ENCODE results near the gene PADI4. TPM values are rescaled to one million over a fixed set of nuclear protein-coding genes. Genes with fewer than 3 reads are reported as not detected.

PADI4 gene
- total RNA-seq, 1 experiment from 2014 or later: 7.7 TPM

GRCh38 chr1:17335821-17336710 lies 28.1 kb downstream of the PADI4 start:
- Histone ChIP-seq H3K4me2 (no peak overlapping the region), H3K9me3 (ENCODE audit: insufficient read depth, low read depth) (no peaks in the 10 kb centered on the region), H3K27me3 (ENCODE audit: insufficient read depth, low read depth) (no peaks in the 10 kb centered on the region), H3K79me2 (ENCODE audit: low read depth) (no peaks in the 10 kb centered on the region), H3K4me3 (no peak overlapping the region), H3K36me3 (ENCODE audit: low read depth) (no peaks in the 10 kb centered on the region), H3K27ac (no peak overlapping the region), H4K20me1 (ENCODE audit: insufficient read depth) (no peaks in the 10 kb centered on the region), H3F3A (ENCODE audit: insufficient read depth, low read depth) (no peaks in the 10 kb centered on the region), H3K4me1 (replicated peaks; ENCODE audit: insufficient read depth) (no peaks in the 10 kb centered on the region; the same call in 1 of the 2 replicates), H3K9me2 (ENCODE audit: insufficient read depth) (no peaks in the 10 kb centered on the region), H2AFZ (no peak overlapping the region)
- DNase-seq: peak; percentile 55 to 79
- TF ChIP-seq CTCF (conservative IDR thresholded peaks at IDR 0.05) (peak; percentile 86), EZH2 (IDR thresholded peaks at IDR 0.05; ENCODE audit: low read depth) (no peak)
- intact Hi-C loops (cut with micrococcal nuclease; ENCODE audit: unreplicated experiment): loop anchor here (1.0 to 2.0 kb wide), 5 partner anchors 35 to 277 kb away; no protein-coding TSS in a partner anchor
- ChIA-PET CTCF (interaction anchor here (1.5 kb wide), 1 partner anchor 60 kb away, joined by 11 read pairs; no protein-coding TSS in a partner anchor), POLR2A (ENCODE audit: unreplicated experiment) (no interaction called here)
- no TSS peak for BruUV-seq (replicated peaks)

DNA sequence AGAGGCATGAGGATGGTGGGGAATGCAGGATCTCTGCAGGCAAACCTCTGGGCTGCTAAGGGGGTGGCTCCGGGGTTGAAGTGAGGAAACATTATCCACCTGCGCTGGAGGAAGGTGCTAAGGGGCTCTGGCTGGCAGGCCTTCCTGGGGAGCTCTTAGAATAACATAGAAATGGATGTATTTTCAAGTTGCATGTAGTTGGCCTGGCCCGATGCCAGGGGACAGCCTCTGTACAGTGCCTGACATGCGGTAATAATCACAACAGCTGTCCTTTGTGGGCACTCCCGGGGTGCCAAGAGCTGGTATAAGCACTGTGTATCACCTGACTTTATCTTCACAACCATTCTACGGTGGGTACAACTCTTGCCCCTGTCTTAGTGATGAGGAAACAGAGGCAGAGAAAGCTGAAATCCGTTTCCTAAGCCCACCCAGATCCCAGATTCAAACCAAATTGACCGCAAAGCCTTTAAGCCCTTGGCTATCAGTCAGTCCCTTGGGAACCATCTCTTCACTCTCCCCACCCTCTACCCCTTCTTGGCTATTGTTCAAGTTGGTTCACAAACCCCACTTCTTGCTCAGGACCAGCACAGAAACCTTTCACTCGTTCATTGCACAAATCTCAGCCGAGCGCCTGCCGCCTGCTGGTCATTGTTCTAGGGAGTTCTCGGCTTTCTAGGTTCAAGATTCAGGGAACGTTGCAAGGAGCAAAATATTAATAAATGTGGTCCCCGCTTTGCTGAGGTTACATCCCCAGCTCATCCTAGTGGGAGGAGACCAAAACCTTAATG lies 30.9 kb downstream of the PADI4 start:
- no peak overlapping the region for H2AFZ ChIP-seq
- DNase-seq: no peak
- H3K4me2 ChIP-seq: no peak overlapping the region
- intact Hi-C loops (cut with micrococcal nuclease; ENCODE audit: unreplicated experiment): no loop called here
- no peaks in the 10 kb centered on the region for H3F3A ChIP-seq (ENCODE audit: insufficient read depth, low read depth)
- BruUV-seq (replicated peaks): no TSS peak
- POLR2A ChIA-PET (ENCODE audit: unreplicated experiment): no interaction called here
- H3K36me3 ChIP-seq (ENCODE audit: low read depth): no peaks in the 10 kb centered on the region
- H3K27me3 ChIP-seq (ENCODE audit: insufficient read depth, low read depth): no peaks in the 10 kb centered on the region
- CTCF ChIA-PET: interaction anchor here (0.7 kb wide), 1 partner anchor 63 kb away, joined by 4 read pairs; no protein-coding TSS in a partner anchor
- no peaks in the 10 kb centered on the region for H3K9me2 ChIP-seq (ENCODE audit: insufficient read depth)
- H3K9me3 ChIP-seq (ENCODE audit: insufficient read depth, low read depth): no peaks in the 10 kb centered on the region
- H3K4me3 ChIP-seq: no peak overlapping the region
- no peaks in the 10 kb centered on the region for H4K20me1 ChIP-seq (ENCODE audit: insufficient read depth)
- H3K79me2 ChIP-seq (ENCODE audit: low read depth): no peaks in the 10 kb centered on the region
- no peak for TF ChIP-seq EZH2 (IDR thresholded peaks at IDR 0.05; ENCODE audit: low read depth)
- no peak overlapping the region for H3K27ac ChIP-seq
- H3K4me1 ChIP-seq (replicated peaks; ENCODE audit: insufficient read depth): no peaks in the 10 kb centered on the region; the same call in 1 of the 2 replicates

DNA sequence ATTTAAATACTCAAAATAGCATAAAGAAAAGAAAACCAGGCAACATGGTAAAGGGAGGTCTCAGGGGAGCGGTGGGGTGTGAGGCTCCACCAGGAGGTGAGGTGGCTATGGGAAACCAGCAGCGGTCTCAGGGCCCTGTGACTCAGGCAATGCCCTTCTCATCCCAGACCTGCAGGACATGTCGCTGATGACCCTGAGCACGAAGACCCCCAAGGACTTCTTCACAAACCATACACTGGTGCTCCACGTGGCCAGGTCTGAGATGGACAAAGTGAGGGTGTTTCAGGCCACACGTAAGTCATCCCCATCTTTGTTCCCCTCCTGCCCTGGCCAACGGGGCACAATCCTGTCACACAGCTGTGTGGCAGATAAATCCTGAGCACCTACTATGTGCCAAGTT lies 31.5 kb downstream of the PADI4 start:
- Histone ChIP-seq H3K79me2 (ENCODE audit: low read depth) (no peaks in the 10 kb centered on the region), H3K9me2 (ENCODE audit: insufficient read depth) (no peaks in the 10 kb centered on the region), H3K27ac (no peak overlapping the region), H4K20me1 (ENCODE audit: insufficient read depth) (no peaks in the 10 kb centered on the region), H3K9me3 (ENCODE audit: insufficient read depth, low read depth) (no peaks in the 10 kb centered on the region), H3K4me1 (replicated peaks; ENCODE audit: insufficient read depth) (no peaks in the 10 kb centered on the region; the same call in 1 of the 2 replicates), H3K27me3 (ENCODE audit: insufficient read depth, low read depth) (no peaks in the 10 kb centered on the region), H3K36me3 (ENCODE audit: low read depth) (no peaks in the 10 kb centered on the region), H3F3A (ENCODE audit: insufficient read depth, low read depth) (no peaks in the 10 kb centered on the region), H3K4me3 (no peak overlapping the region), H2AFZ (no peak overlapping the region), H3K4me2 (no peak overlapping the region)
- no TSS peak for BruUV-seq (replicated peaks)
- intact Hi-C loops (cut with micrococcal nuclease; ENCODE audit: unreplicated experiment): no loop called here
- no peak for TF ChIP-seq EZH2 (IDR thresholded peaks at IDR 0.05; ENCODE audit: low read depth)
- TF ChIP-seq CTCF (conservative IDR thresholded peaks at IDR 0.05): no peak
- POLR2A ChIA-PET (ENCODE audit: unreplicated experiment): no interaction called here
- CTCF ChIA-PET: no interaction called here
- no peak for DNase-seq
